HCT116 (cell line): ENCODE data around the gene TBX4. TPM values are rescaled to one million over a fixed set of nuclear protein-coding genes. Genes with fewer than 3 reads are reported as not detected.

ENCODE experiments used
- ATAC-seq: fragments of 200-7000 bp; cut with Tn5 transposase; 2 replicates; pipeline ENCODE4 v1.9.1; 2020; ENCODE audit warnings: mild to moderate bottlenecking, moderate library complexity
- BruUV-seq: library from RNA; stranded (reverse); fragments of 400-500 nt; replicated peaks from 2 replicates; lab custom pipeline; 2021; lab: Mats Ljungman, UMichigan
- CTCF ChIA-PET: fragments of 300-600 bp; sonication (Branson Sonifier 250); formaldehyde crosslinking; loops from one replicate; lab custom pipeline; 2021; ENCODE audit warnings: antibody characterized with exemption; lab: Charles Lee
- POLR2A ChIA-PET: fragments of 300-600, 350-600 bp; sonication (Branson Sonifier 250); formaldehyde crosslinking; loops from one replicate; lab custom pipeline; 2021; ENCODE audit warnings: antibody characterized with exemption; lab: Charles Lee
- RAD21 ChIA-PET, 2 experiments: fragments of 300-600 bp; sonication (Branson Sonifier 250); formaldehyde crosslinking; loops; one replicate each; lab custom pipeline; 2023; ENCODE audit warnings: low total read pairs in 2 of 2; ENCODE audit not compliant: uncharacterized antibody in 2 of 2, unreplicated experiment in 2 of 2, low non-redundant PET in 1 of 2; lab: Charles Lee
- DNase-seq: peaks from one replicate; pipeline ENCODE4 v3.0.0-alpha.2; 2010; ENCODE audit warnings: low read depth, low spot score
- H2AFZ ChIP-seq: fragments of 200-600 bp; shearing (Covaris generic), sonication (generic); 2 replicates; pipeline ENCODE4 v1.6.1; 2017; ENCODE audit warnings: low read depth, mixed run types, mixed read lengths, antibody characterized with exemption, low read length; ENCODE audit not compliant: poor library complexity, severe bottlenecking
- H3K27ac ChIP-seq: 2 replicates; pipeline ENCODE4 v1.5.1; 2012; ENCODE audit warnings: low read depth, low read length
- H3K27me3 ChIP-seq: fragments of 200-600 bp; sonication (generic); 2 replicates; pipeline ENCODE4 v1.6.1; 2016; ENCODE audit warnings: mixed run types, low read length, mixed read lengths; ENCODE audit not compliant: insufficient read depth
- H3K36me3 ChIP-seq, 2 experiments: fragments of 200-500 bp in 1 of 2; fragments of 200-600 bp in 1 of 2; sonication (Bioruptor generic) in 1 of 2; sonication (generic) in 1 of 2; 2 replicates each; pipeline versions ENCODE4 v1.5.1 to v1.6.1; 2014 to 2016; ENCODE audit warnings: low read length in 2 of 2, inconsistent platforms in 1 of 2, mixed read lengths in 1 of 2, mixed run types in 1 of 2; ENCODE audit not compliant: insufficient read depth in 2 of 2, control insufficient read depth in 1 of 2
- H3K4me1 ChIP-seq, 2 experiments: fragments of 200-600 bp in 1 of 2; sonication (generic) in 1 of 2; 2 replicates each; pipeline versions ENCODE4 v1.5.1 to v1.6.1; 2012 to 2017; ENCODE audit warnings: low read length in 2 of 2, inconsistent platforms in 1 of 2, mild to moderate bottlenecking in 1 of 2, mixed read lengths in 1 of 2, mixed run types in 1 of 2, moderate library complexity in 1 of 2; ENCODE audit not compliant: insufficient read depth in 2 of 2, control insufficient read depth in 1 of 2
- H3K4me2 ChIP-seq: fragments of 200-600 bp; sonication (generic); 2 replicates; pipeline ENCODE4 v1.6.1; 2017; ENCODE audit warnings: mixed run types, low read length, mixed read lengths
- H3K4me3 ChIP-seq, 2 experiments: fragments of 200-600 bp in 1 of 2; sonication (generic) in 1 of 2; replicated peaks in 1 of 2; 2 replicates each; pipeline ENCODE4 v1.5.1; 2011 to 2016; ENCODE audit warnings: low read length in 2 of 2, control low read depth in 1 of 2, low read depth in 1 of 2, mild to moderate bottlenecking in 1 of 2, mixed read lengths in 1 of 2, mixed run types in 1 of 2
- H3K79me2 ChIP-seq: fragments of 200-600 bp; sonication (generic); 2 replicates; pipeline ENCODE4 v1.6.1; 2017; ENCODE audit warnings: mild to moderate bottlenecking, mixed run types, low read length, moderate library complexity, mixed read lengths; ENCODE audit not compliant: insufficient read depth
- H3K9ac ChIP-seq: fragments of 200-600 bp; sonication (generic); 2 replicates; pipeline ENCODE4 v1.6.1; 2016; ENCODE audit warnings: low read length, mixed read lengths
- H3K9me2 ChIP-seq: fragments of 200-600 bp; sonication (generic), shearing (Covaris generic); 2 replicates; pipeline ENCODE4 v1.6.1; 2017; ENCODE audit warnings: mixed run types, mild to moderate bottlenecking, moderate library complexity; ENCODE audit not compliant: insufficient read depth
- H3K9me3 ChIP-seq, 2 experiments: fragments of 200-500 bp in 1 of 2; fragments of 200-600 bp in 1 of 2; sonication (Bioruptor generic) in 1 of 2; sonication (generic) in 1 of 2; 2 replicates each; pipeline ENCODE4 v1.6.1; 2014 to 2017; ENCODE audit warnings: low read length in 2 of 2, mixed read lengths in 2 of 2, inconsistent platforms in 1 of 2, low read depth in 1 of 2, mild to moderate bottlenecking in 1 of 2, mixed run types in 1 of 2, moderate library complexity in 1 of 2; ENCODE audit not compliant: control insufficient read depth in 1 of 2, insufficient read depth in 1 of 2
- H4K20me1 ChIP-seq: fragments of 200-600 bp; sonication (generic), shearing (Covaris generic); 2 replicates; pipeline ENCODE4 v1.6.1; 2017; ENCODE audit warnings: mixed run types, mild to moderate bottlenecking, moderate library complexity; ENCODE audit not compliant: insufficient read depth
- EGR1 ChIP-seq: IDR thresholded peaks from 2 replicates; pipeline ENCODE4 v1.6.1; 2012; ENCODE audit warnings: low read depth
- ELF1 ChIP-seq: IDR thresholded peaks from 2 replicates; pipeline ENCODE4 v1.6.1; 2012; ENCODE audit warnings: low read depth, borderline replicate concordance
- EZH2phosphoT487 ChIP-seq: fragments of 200-600 bp; IDR thresholded peaks from 2 replicates; pipeline ENCODE4 v1.6.1; 2018; ENCODE audit warnings: antibody characterized with exemption, borderline replicate concordance
- RAD21 ChIP-seq: IDR thresholded peaks from 2 replicates; pipeline ENCODE4 v1.6.1; 2012; ENCODE audit warnings: low read depth, mild to moderate bottlenecking
- SIN3A ChIP-seq: IDR thresholded peaks from 2 replicates; pipeline ENCODE4 v1.6.1; 2012; ENCODE audit warnings: low read depth
- SRF ChIP-seq: IDR thresholded peaks from 2 replicates; pipeline ENCODE4 v1.6.1; 2012; ENCODE audit warnings: low read depth
- YY1 ChIP-seq: IDR thresholded peaks from 2 replicates; pipeline ENCODE4 v1.6.1; 2011; ENCODE audit warnings: low read length, low read depth, moderate library complexity, mild to moderate bottlenecking; ENCODE audit not compliant: insufficient replicate concordance; ENCODE audit errors: extremely low read depth
- ZBTB33 ChIP-seq: IDR thresholded peaks from 2 replicates; pipeline ENCODE4 v1.6.1; 2011; ENCODE audit warnings: mild to moderate bottlenecking, low read length, moderate library complexity; ENCODE audit not compliant: insufficient replicate concordance; ENCODE audit errors: extremely low read depth
- intact Hi-C: fragments of 100-400 bp; cut with micrococcal nuclease; formaldehyde crosslinking; loops from 2 replicates; pipeline ENCODE4 v1.10.0; 2022
- total RNA-seq: library from RNA; stranded (reverse); gene quantifications from one replicate; pipeline ENCODE4 v1.2.1, GENCODE V29; 2021; ENCODE audit not compliant: unreplicated experiment
- TF ChIP-seq, protein P1 (sequence below): IDR thresholded peaks from 2 replicates; pipeline ENCODE4 v1.6.1; 2012

The TBX4 gene
- total RNA-seq, 1 experiment from 2014 or later, result 0.27 TPM

- H3K27me3 ChIP-seq, result no peaks in the 10 kb centered on the region
- ChIA-PET RAD21 (interaction anchor here in 1 of 2 experiments (0.6 kb wide), 1 partner anchor 52 kb away, joined by 3 read pairs; no protein-coding TSS in a partner anchor), CTCF (interaction anchor here (0.7 to 1.4 kb wide), 3 partner anchors 14 to 642 kb away, joined by 3 to 4 read pairs (median 3); no protein-coding TSS in a partner anchor), POLR2A (interaction anchor here (2.5 kb wide), 1 partner anchor 9 kb away, joined by 11 read pairs; no protein-coding TSS in a partner anchor)
- DNase-seq, result no peak
- H3K4me1 ChIP-seq, result peaks cover 6 to 14% of the 10 kb centered on the region in 2 experiments; a peak in 3 of 4 replicates
- no peak overlapping the region for H2AFZ ChIP-seq
- intact Hi-C loops, result no loop called here
- H3K4me3 ChIP-seq, result no peak overlapping the region
- H3K79me2 ChIP-seq, result no peaks in the 10 kb centered on the region
- no peak for ATAC-seq
- no peaks in the 10 kb centered on the region for H3K9me2 ChIP-seq
- H3K9ac ChIP-seq, result no peak overlapping the region
- H3K27ac ChIP-seq, result no peak overlapping the region
- no TSS peak for BruUV-seq
- no peaks in the 10 kb centered on the region for H4K20me1 ChIP-seq
- no peak overlapping the region for H3K4me2 ChIP-seq
- no peak for TF ChIP-seq SRF
- H3K36me3 ChIP-seq, result no peaks in the 10 kb centered on the region
- H3K9me3 ChIP-seq, result no peaks in the 10 kb centered on the region
These were observed 34.2 kb downstream of the TBX4 start for GRCh38 chr17:61486135-61487120.

DNA sequence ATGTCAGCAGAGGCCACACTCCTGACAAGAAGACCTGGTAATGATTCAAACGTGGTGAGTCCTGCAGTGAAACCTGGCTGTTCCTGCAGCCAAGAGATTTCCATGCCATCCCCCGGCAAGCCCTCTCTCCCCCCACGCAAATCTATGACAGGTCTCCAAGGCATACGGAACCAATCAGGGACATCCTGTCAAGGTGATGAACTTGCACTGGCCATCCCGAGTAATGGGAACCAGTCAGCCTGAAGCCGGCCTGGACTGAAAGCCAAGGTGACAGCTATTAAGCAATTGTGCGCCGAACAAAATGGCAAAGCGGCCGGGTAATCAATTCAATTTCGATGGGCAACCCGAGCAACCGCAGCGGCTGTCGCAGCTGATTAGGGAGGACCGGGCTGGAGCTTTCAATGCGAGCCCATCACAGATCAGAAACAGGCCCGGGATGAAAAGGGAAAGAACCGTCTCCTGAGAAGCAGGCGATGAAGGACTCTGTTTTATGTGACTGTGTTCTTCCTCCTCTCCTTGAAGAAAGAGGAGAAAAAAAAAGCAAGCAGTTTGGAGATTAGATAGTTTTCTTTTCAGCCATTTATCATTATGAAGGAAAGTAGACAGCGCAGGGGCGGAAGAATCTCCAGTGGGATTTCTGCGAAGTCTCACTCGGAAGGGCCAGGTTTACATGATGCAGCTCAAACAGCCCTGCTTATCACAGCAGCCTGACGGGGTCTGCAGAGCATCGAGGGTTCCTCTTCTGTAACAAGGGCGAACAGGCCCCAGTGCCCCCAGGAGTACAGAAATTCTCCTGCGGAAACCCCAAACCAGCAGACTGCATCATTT, 35.2 kb downstream of the TBX4 start:
- no peak overlapping the region for H3K27ac ChIP-seq
- no peak overlapping the region for H3K4me3 ChIP-seq
- intact Hi-C loops, result no loop called here
- BruUV-seq, result no TSS peak
- no peaks in the 10 kb centered on the region for H3K79me2 ChIP-seq
- no peaks in the 10 kb centered on the region for H3K9me2 ChIP-seq
- H3K27me3 ChIP-seq, result no peaks in the 10 kb centered on the region
- ATAC-seq (no peak), DNase-seq (no peak)
- peaks cover 12 to 21% of the 10 kb centered on the region in 2 experiments for H3K4me1 ChIP-seq
- no peak overlapping the region for H3K4me2 ChIP-seq
- POLR2A ChIA-PET, result interaction anchor here (2.5 kb wide), 1 partner anchor 8 kb away, joined by 11 read pairs; no protein-coding TSS in a partner anchor
- CTCF ChIA-PET, result interaction anchor here (0.7 to 1.0 kb wide), 2 partner anchors 15 to 641 kb away, joined by 3 to 4 read pairs; no protein-coding TSS in a partner anchor
- RAD21 ChIA-PET, result no interaction called here
- no peaks in the 10 kb centered on the region for H3K36me3 ChIP-seq
- H4K20me1 ChIP-seq, result no peaks in the 10 kb centered on the region
- H3K9ac ChIP-seq, result no peak overlapping the region
- H2AFZ ChIP-seq, result no peak overlapping the region
- no peaks in the 10 kb centered on the region for H3K9me3 ChIP-seq
- no peak for TF ChIP-seq RAD21
- TF ChIP-seq EGR1, result no peak
- TF ChIP-seq ZBTB33, result no peak
- no peak for TF ChIP-seq SIN3A
- no peak for TF ChIP-seq YY1
- TF ChIP-seq ELF1, result no peak
- TF ChIP-seq EZH2phosphoT487, result no peak
- TF ChIP-seq, protein P1, sequence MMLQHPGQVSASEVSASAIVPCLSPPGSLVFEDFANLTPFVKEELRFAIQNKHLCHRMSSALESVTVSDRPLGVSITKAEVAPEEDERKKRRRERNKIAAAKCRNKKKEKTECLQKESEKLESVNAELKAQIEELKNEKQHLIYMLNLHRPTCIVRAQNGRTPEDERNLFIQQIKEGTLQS, result no peak
